HepG2 (cell line): Measurements from ENCODE around the gene EIF4G3. TPM values are rescaled to one million over a fixed set of nuclear protein-coding genes. Genes with fewer than 3 reads are reported as not detected.
A peak's percentile ranks its signal among the peaks of the same experiment; 100 is the strongest.

Experiments
- CTCF ChIP-seq: sonication (generic); formaldehyde crosslinking; IDR thresholded peaks from 2 replicates; pipeline ENCODE4 v1.5.0; 2020; ENCODE audit warnings: mild to moderate bottlenecking, missing genetic modification reagents, moderate library complexity
- DNMT1 ChIP-seq: sonication (generic); formaldehyde crosslinking; IDR thresholded peaks from 2 replicates; pipeline ENCODE4 v1.5.1; 2020; ENCODE audit warnings: mild to moderate bottlenecking, missing genetic modification reagents
- SMARCE1 ChIP-seq: fragments of 450-650 bp; IDR thresholded peaks from 2 replicates; pipeline ENCODE4 v1.6.1; 2017; ENCODE audit warnings: borderline replicate concordance
- SNAPC4 ChIP-seq: sonication (generic); formaldehyde crosslinking; IDR thresholded peaks from 2 replicates; pipeline ENCODE4 v1.4.0; 2020; ENCODE audit warnings: mild to moderate bottlenecking, missing genetic modification reagents
- SYNCRIP ChIP-seq: fragments of 200-400 bp; formaldehyde crosslinking; IDR thresholded peaks from 2 replicates; pipeline ENCODE4 v1.6.1; 2018; ENCODE audit warnings: mild to moderate bottlenecking, low read depth, low read length; ENCODE audit not compliant: insufficient read depth
- ZBTB1 ChIP-seq: sonication (generic); formaldehyde crosslinking; IDR thresholded peaks from 2 replicates; pipeline ENCODE4 v1.4.0; 2020; ENCODE audit warnings: missing genetic modification reagents, borderline replicate concordance
- ZEB1 ChIP-seq: IDR thresholded peaks from 2 replicates; pipeline ENCODE4 v1.6.1; 2012; ENCODE audit warnings: mild to moderate bottlenecking, low read depth, inconsistent platforms; ENCODE audit not compliant: insufficient replicate concordance
- ZMAT5 ChIP-seq: sonication (generic); formaldehyde crosslinking; IDR thresholded peaks from 2 replicates; pipeline ENCODE4 v1.5.0; 2020; ENCODE audit warnings: mild to moderate bottlenecking, low read depth, missing genetic modification reagents, borderline replicate concordance
- ZNF569 ChIP-seq: sonication (generic); formaldehyde crosslinking; IDR thresholded peaks from 2 replicates; pipeline ENCODE4 v1.5.0; 2020; ENCODE audit warnings: mild to moderate bottlenecking, missing genetic modification reagents, moderate library complexity, borderline replicate concordance
- ZNF737 ChIP-seq: sonication (generic); formaldehyde crosslinking; IDR thresholded peaks from 2 replicates; pipeline ENCODE4 v1.5.0; 2020; ENCODE audit warnings: missing genetic modification reagents, mild to moderate bottlenecking, borderline replicate concordance
- polyA plus RNA-seq, 8 experiments: library from polyadenylated mRNA; depleted of rRNA in 3 of 8; stranded (reverse) in 7 of 8; unstranded in 1 of 8; fragments of >200 nt; fragmentation: Illumina TruSeq in 4 of 8; extraction: Trizol in 4 of 8; gene quantifications; 2 replicates each; pipeline versions ENCODE4 v1.2.1 to v1.2.3, GENCODE V29; 2011 to 2016; ENCODE audit warnings: low read depth in 4 of 8, missing spikeins in 1 of 8, mixed read lengths in 1 of 8; ENCODE audit not compliant: insufficient read depth in 1 of 8
- total RNA-seq, 5 experiments: library from RNA; depleted of rRNA; stranded (reverse); fragments of >200 nt; fragmentation: Illumina TruSeq; extraction: Trizol; gene quantifications; 2 replicates each; pipeline ENCODE4 v1.2.3, GENCODE V29; 2016; ENCODE audit warnings: low read depth in 1 of 5
- TF ChIP-seq, protein P1 (sequence below): sonication (generic); formaldehyde crosslinking; conservative IDR thresholded peaks from 2 replicates; pipeline ENCODE4 v1.4.0; 2020; ENCODE audit warnings: mild to moderate bottlenecking, missing genetic modification reagents, moderate library complexity
- TF ChIP-seq, protein P2 (sequence below): sonication (generic); formaldehyde crosslinking; IDR thresholded peaks from 2 replicates; pipeline ENCODE4 v1.8.0; 2023; ENCODE audit warnings: mild to moderate bottlenecking, missing genetic modification reagents
- TF ChIP-seq, protein P3 (sequence below): sonication (generic); formaldehyde crosslinking; IDR thresholded peaks from 2 replicates; pipeline ENCODE4 v1.4.0; 2020; ENCODE audit warnings: mild to moderate bottlenecking, missing genetic modification reagents
- TF ChIP-seq, protein P4 (sequence below): sonication (generic); formaldehyde crosslinking; IDR thresholded peaks from 2 replicates; pipeline ENCODE4 v1.4.0; 2020; ENCODE audit warnings: missing genetic modification reagents

EIF4G3 gene
- total and polyA plus RNA-seq, 2 of the 13 experiments (the other 11 are each of a cell fraction or from before 2014, with no cell fraction given) = 22.2 to 27.6 TPM

DNA sequence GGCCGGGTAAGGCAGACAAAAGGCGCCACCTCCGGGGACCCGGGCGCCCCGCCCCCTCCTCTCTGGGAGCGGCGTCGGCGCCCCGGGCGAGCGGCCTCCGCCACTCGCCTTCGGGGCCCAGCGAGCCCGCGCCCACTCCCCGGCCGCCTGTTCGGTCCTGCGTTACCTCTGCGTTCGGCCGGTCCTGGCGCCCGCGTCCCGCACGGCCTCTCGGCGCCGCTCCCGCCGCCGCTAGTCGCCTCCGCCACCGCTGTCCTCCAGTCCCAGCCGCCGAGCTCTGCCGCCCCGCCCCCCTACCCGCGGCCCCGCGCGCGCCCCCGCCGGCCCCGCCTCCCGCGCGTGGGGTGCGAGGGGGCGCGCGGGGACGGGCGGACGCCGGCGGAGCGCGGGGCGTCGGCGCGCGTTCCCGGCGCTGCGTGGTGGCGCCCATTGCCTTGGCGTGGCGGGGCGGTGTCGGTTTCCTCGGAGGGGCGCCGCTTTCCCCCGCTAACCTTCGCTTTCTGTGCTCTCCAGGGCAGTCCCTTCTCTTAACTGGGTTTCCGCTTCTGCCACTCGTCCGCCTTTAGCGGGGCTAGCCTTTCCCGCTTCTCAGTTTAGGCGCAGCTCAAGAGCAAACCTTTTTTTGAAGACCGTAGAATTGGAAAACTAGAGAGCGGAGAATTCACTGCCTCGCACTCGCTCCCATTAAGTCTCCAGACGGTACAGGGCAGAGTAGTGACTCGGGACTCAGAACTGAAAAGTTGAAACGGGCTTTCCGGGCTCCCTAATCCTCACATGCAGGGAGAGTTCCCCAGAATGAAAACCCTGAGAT lies 389.5 kb downstream of the EIF4G3 start, which contains the start of gene HP1BP3 (continued):
- TF ChIP-seq, protein P1, sequence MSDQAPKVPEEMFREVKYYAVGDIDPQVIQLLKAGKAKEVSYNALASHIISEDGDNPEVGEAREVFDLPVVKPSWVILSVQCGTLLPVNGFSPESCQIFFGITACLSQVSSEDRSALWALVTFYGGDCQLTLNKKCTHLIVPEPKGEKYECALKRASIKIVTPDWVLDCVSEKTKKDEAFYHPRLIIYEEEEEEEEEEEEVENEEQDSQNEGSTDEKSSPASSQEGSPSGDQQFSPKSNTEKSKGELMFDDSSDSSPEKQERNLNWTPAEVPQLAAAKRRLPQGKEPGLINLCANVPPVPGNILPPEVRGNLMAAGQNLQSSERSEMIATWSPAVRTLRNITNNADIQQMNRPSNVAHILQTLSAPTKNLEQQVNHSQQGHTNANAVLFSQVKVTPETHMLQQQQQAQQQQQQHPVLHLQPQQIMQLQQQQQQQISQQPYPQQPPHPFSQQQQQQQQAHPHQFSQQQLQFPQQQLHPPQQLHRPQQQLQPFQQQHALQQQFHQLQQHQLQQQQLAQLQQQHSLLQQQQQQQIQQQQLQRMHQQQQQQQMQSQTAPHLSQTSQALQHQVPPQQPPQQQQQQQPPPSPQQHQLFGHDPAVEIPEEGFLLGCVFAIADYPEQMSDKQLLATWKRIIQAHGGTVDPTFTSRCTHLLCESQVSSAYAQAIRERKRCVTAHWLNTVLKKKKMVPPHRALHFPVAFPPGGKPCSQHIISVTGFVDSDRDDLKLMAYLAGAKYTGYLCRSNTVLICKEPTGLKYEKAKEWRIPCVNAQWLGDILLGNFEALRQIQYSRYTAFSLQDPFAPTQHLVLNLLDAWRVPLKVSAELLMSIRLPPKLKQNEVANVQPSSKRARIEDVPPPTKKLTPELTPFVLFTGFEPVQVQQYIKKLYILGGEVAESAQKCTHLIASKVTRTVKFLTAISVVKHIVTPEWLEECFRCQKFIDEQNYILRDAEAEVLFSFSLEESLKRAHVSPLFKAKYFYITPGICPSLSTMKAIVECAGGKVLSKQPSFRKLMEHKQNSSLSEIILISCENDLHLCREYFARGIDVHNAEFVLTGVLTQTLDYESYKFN = no peak
- TF ChIP-seq, protein P2, sequence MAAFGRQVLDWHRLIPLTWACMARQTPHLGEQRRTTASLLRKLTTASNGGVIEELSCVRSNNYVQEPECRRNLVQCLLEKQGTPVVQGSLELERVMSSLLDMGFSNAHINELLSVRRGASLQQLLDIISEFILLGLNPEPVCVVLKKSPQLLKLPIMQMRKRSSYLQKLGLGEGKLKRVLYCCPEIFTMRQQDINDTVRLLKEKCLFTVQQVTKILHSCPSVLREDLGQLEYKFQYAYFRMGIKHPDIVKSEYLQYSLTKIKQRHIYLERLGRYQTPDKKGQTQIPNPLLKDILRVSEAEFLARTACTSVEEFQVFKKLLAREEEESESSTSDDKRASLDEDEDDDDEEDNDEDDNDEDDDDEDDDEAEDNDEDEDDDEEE (CRISPR knock-in tag) = no peak
- TF ChIP-seq DNMT1 (CRISPR knock-in tag) = no peak
- no peak for TF ChIP-seq SNAPC4 (CRISPR knock-in tag)
- 0 out of 2 replicates have a peak, but pooled peaks have one; percentile 16 for TF ChIP-seq CTCF (CRISPR knock-in tag)
- TF ChIP-seq ZMAT5 (CRISPR knock-in tag) = no peak
- no peak for TF ChIP-seq ZEB1
- TF ChIP-seq SYNCRIP = no peak
- no peak for TF ChIP-seq ZBTB1 (CRISPR knock-in tag)
- TF ChIP-seq, protein P3, sequence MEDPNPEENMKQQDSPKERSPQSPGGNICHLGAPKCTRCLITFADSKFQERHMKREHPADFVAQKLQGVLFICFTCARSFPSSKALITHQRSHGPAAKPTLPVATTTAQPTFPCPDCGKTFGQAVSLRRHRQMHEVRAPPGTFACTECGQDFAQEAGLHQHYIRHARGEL (CRISPR knock-in tag) = no peak
- no peak for TF ChIP-seq SMARCE1
- no peak for TF ChIP-seq ZNF737
- TF ChIP-seq, protein P4, sequence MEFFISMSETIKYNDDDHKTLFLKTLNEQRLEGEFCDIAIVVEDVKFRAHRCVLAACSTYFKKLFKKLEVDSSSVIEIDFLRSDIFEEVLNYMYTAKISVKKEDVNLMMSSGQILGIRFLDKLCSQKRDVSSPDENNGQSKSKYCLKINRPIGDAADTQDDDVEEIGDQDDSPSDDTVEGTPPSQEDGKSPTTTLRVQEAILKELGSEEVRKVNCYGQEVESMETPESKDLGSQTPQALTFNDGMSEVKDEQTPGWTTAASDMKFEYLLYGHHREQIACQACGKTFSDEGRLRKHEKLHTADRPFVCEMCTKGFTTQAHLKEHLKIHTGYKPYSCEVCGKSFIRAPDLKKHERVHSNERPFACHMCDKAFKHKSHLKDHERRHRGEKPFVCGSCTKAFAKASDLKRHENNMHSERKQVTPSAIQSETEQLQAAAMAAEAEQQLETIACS (CRISPR knock-in tag) = peak; percentile 70
- TF ChIP-seq ZNF569 (CRISPR knock-in tag) = no peak
